Neural cell (in vitro differentiated cells): ENCODE measurements around the gene TGFA. TPM values are rescaled to one million over a fixed set of nuclear protein-coding genes. Genes with fewer than 3 reads are reported as not detected.

ENCODE experiments used
- H2AFZ ChIP-seq: fragments of 200-600, 300-800 bp; sonication (generic), shearing (Covaris generic); 2 replicates; pipeline ENCODE4 v1.6.0; 2014; ENCODE audit warnings: low read depth, mild to moderate bottlenecking, antibody characterized with exemption, low read length, moderate library complexity
- H3F3A ChIP-seq: fragments of 200-600 bp; shearing (Covaris generic); 2 replicates; pipeline ENCODE4 v1.6.1; 2016; ENCODE audit warnings: mild to moderate bottlenecking, moderate library complexity, mixed read lengths, antibody characterized with exemption, low read length; ENCODE audit not compliant: insufficient read depth, poor library complexity, severe bottlenecking
- H3K27ac ChIP-seq: fragments of 200-600, 300-800 bp; sonication (generic), shearing (Covaris generic); 2 replicates; pipeline ENCODE4 v1.5.1; 2014; ENCODE audit warnings: mild to moderate bottlenecking, low read length, moderate library complexity
- H3K27me3 ChIP-seq: fragments of 300-800, 200-600 bp; sonication (generic), shearing (Covaris generic); 2 replicates; pipeline ENCODE4 v1.6.0; 2014; ENCODE audit warnings: mild to moderate bottlenecking, low read depth, low read length, moderate library complexity; ENCODE audit not compliant: insufficient read depth
- H3K36me3 ChIP-seq: fragments of 300-800, 200-600 bp; sonication (generic), shearing (Covaris generic); 2 replicates; pipeline ENCODE4 v1.5.1; 2014; ENCODE audit warnings: mild to moderate bottlenecking, antibody characterized with exemption, low read length, moderate library complexity; ENCODE audit not compliant: insufficient read depth
- H3K4me2 ChIP-seq: fragments of 300-800, 200-600 bp; sonication (generic), shearing (Covaris generic); 2 replicates; pipeline ENCODE4 v1.6.0; 2014; ENCODE audit warnings: mild to moderate bottlenecking, low read length
- H3K4me3 ChIP-seq: fragments of 300-800, 200-600 bp; sonication (generic), shearing (Covaris generic); 2 replicates; pipeline ENCODE4 v1.5.1; 2014; ENCODE audit warnings: mild to moderate bottlenecking, low read length, moderate library complexity
- H3K79me2 ChIP-seq: fragments of 200-600 bp; shearing (Covaris generic); replicated peaks from 2 replicates; pipeline ENCODE4 v1.6.0; 2014; ENCODE audit warnings: mild to moderate bottlenecking, low read length, moderate library complexity; ENCODE audit not compliant: insufficient read depth
- H3K9ac ChIP-seq: fragments of 300-800, 200-600 bp; sonication (generic), shearing (Covaris generic); 2 replicates; pipeline ENCODE4 v1.6.1; 2016; ENCODE audit warnings: mild to moderate bottlenecking, low read length, mixed read lengths
- H3K9me2 ChIP-seq: fragments of 200-600 bp; shearing (Covaris generic); 2 replicates; pipeline ENCODE4 v1.6.1; 2016; ENCODE audit warnings: mild to moderate bottlenecking, low read length, mixed read lengths; ENCODE audit not compliant: insufficient read depth
- H3K9me3 ChIP-seq: fragments of 200-600, 300-800 bp; sonication (generic), shearing (Covaris generic); 2 replicates; pipeline ENCODE4 v1.6.1; 2016; ENCODE audit warnings: mild to moderate bottlenecking, mixed run types, low read length, moderate library complexity, mixed read lengths
- H4K20me1 ChIP-seq: fragments of 200-600 bp; shearing (Covaris generic); 2 replicates; pipeline ENCODE4 v1.6.1; 2016; ENCODE audit warnings: mild to moderate bottlenecking, mixed run types; ENCODE audit not compliant: insufficient read depth
- EP300 ChIP-seq: fragments of 450-650 bp; conservative IDR thresholded peaks from 2 replicates; pipeline ENCODE4 v1.6.1; 2014; ENCODE audit warnings: antibody characterized with exemption, mild to moderate bottlenecking, moderate library complexity; ENCODE audit not compliant: poor library complexity, severe bottlenecking
- EZH2 ChIP-seq: fragments of 200-600, 300-800 bp; shearing (Covaris generic), sonication (generic); IDR thresholded peaks from 2 replicates; pipeline ENCODE4 v1.6.1; 2014; ENCODE audit warnings: antibody characterized with exemption, low read length, borderline replicate concordance, mild to moderate bottlenecking; ENCODE audit not compliant: insufficient read depth, poor library complexity, severe bottlenecking
- MXI1 ChIP-seq: fragments of 450-650 bp; conservative IDR thresholded peaks from 2 replicates; pipeline ENCODE4 v1.6.1; 2014; ENCODE audit warnings: antibody characterized with exemption, mild to moderate bottlenecking; ENCODE audit not compliant: poor library complexity, severe bottlenecking
- POLR2AphosphoS5 ChIP-seq: IDR thresholded peaks from 2 replicates; pipeline ENCODE4 v1.6.1; 2012
- RAD21 ChIP-seq: fragments of 450-650 bp; conservative IDR thresholded peaks from 2 replicates; pipeline ENCODE4 v1.6.1; 2014; ENCODE audit warnings: antibody characterized with exemption, mild to moderate bottlenecking, moderate library complexity
- SMC3 ChIP-seq: fragments of 450-650 bp; conservative IDR thresholded peaks from 2 replicates; pipeline ENCODE4 v1.6.1; 2014; ENCODE audit warnings: antibody characterized with exemption, mild to moderate bottlenecking, moderate library complexity; ENCODE audit not compliant: poor library complexity
- TAF1 ChIP-seq: IDR thresholded peaks from 2 replicates; pipeline ENCODE4 v1.6.1; 2012; ENCODE audit warnings: low read depth
- polyA plus RNA-seq: library from polyadenylated mRNA; depleted of rRNA; stranded (reverse); fragments of >200 nt; gene quantifications from 2 replicates; pipeline ENCODE4 v1.2.3, GENCODE V29; 2014
- TF ChIP-seq, protein P1 (sequence below): fragments of 450-650 bp; IDR thresholded peaks from 2 replicates; pipeline ENCODE4 v1.5.1; 2014; ENCODE audit warnings: antibody characterized with exemption, mild to moderate bottlenecking, moderate library complexity; ENCODE audit not compliant: poor library complexity, severe bottlenecking
- TF ChIP-seq, protein P2 (sequence below): IDR thresholded peaks from 2 replicates; pipeline ENCODE4 v1.6.1; 2012; ENCODE audit warnings: borderline replicate concordance

The TGFA gene
- polyA plus RNA-seq, 1 donor from 2014 or later: 0.85 TPM

DNA sequence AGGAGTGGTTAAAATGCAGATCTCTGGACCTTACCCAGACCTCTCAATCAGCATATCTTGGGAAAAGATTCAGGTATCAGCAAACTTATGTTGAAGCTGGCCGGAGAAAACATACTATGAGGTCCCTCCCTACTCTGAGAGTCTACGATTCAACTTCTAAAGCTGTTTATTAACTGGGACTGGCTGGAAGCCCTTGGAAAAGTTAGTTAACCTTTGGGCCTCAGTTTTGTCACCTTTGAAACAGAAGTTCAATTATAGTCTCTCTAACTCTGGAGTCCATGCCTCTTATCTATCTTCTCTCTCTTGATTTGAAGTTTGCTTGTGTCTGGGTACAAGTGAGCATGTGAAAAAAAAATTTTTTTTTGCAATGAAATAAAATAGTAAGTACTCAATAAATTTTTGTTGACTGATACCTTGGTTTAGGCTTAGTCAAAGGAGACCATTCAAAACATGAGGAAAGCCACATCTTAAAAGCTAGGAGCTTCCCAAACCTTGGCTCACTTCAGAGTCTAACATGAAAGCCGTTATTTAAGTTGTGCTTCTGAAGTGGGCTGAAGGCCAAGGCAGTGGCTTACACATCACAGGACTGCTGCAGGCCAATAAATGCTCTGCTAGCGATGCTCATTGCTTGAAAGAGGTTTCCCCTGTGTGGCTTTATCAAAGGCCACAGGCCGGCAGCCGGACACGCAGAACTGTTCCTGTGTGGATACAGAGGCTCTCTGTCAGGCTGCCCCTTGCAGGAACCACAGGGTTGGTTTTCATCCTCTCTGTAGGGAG lies 141.1 kb downstream of the TGFA start:
- Histone ChIP-seq H3K4me3 (no peak overlapping the region), H3K9me2 (no peaks in the 10 kb centered on the region), H3K27ac (no peak overlapping the region), H3F3A (no peaks in the 10 kb centered on the region), H3K9ac (no peak overlapping the region), H3K79me2 (no peaks in the 10 kb centered on the region), H3K4me2 (no peak overlapping the region), H3K36me3 (no peaks in the 10 kb centered on the region), H3K9me3 (no peaks in the 10 kb centered on the region), H3K27me3 (no peaks in the 10 kb centered on the region), H2AFZ (no peak overlapping the region), H4K20me1 (no peaks in the 10 kb centered on the region)
- TF ChIP-seq, protein P1, sequence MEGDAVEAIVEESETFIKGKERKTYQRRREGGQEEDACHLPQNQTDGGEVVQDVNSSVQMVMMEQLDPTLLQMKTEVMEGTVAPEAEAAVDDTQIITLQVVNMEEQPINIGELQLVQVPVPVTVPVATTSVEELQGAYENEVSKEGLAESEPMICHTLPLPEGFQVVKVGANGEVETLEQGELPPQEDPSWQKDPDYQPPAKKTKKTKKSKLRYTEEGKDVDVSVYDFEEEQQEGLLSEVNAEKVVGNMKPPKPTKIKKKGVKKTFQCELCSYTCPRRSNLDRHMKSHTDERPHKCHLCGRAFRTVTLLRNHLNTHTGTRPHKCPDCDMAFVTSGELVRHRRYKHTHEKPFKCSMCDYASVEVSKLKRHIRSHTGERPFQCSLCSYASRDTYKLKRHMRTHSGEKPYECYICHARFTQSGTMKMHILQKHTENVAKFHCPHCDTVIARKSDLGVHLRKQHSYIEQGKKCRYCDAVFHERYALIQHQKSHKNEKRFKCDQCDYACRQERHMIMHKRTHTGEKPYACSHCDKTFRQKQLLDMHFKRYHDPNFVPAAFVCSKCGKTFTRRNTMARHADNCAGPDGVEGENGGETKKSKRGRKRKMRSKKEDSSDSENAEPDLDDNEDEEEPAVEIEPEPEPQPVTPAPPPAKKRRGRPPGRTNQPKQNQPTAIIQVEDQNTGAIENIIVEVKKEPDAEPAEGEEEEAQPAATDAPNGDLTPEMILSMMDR: no peak
- no peak for TF ChIP-seq TAF1
- TF ChIP-seq RAD21: no peak
- TF ChIP-seq, protein P2, sequence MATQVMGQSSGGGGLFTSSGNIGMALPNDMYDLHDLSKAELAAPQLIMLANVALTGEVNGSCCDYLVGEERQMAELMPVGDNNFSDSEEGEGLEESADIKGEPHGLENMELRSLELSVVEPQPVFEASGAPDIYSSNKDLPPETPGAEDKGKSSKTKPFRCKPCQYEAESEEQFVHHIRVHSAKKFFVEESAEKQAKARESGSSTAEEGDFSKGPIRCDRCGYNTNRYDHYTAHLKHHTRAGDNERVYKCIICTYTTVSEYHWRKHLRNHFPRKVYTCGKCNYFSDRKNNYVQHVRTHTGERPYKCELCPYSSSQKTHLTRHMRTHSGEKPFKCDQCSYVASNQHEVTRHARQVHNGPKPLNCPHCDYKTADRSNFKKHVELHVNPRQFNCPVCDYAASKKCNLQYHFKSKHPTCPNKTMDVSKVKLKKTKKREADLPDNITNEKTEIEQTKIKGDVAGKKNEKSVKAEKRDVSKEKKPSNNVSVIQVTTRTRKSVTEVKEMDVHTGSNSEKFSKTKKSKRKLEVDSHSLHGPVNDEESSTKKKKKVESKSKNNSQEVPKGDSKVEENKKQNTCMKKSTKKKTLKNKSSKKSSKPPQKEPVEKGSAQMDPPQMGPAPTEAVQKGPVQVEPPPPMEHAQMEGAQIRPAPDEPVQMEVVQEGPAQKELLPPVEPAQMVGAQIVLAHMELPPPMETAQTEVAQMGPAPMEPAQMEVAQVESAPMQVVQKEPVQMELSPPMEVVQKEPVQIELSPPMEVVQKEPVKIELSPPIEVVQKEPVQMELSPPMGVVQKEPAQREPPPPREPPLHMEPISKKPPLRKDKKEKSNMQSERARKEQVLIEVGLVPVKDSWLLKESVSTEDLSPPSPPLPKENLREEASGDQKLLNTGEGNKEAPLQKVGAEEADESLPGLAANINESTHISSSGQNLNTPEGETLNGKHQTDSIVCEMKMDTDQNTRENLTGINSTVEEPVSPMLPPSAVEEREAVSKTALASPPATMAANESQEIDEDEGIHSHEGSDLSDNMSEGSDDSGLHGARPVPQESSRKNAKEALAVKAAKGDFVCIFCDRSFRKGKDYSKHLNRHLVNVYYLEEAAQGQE: no peak
- TF ChIP-seq MXI1: no peak
- TF ChIP-seq EZH2: no peak
- TF ChIP-seq POLR2AphosphoS5: no peak
- TF ChIP-seq SMC3: no peak
- no peak for TF ChIP-seq EP300

DNA sequence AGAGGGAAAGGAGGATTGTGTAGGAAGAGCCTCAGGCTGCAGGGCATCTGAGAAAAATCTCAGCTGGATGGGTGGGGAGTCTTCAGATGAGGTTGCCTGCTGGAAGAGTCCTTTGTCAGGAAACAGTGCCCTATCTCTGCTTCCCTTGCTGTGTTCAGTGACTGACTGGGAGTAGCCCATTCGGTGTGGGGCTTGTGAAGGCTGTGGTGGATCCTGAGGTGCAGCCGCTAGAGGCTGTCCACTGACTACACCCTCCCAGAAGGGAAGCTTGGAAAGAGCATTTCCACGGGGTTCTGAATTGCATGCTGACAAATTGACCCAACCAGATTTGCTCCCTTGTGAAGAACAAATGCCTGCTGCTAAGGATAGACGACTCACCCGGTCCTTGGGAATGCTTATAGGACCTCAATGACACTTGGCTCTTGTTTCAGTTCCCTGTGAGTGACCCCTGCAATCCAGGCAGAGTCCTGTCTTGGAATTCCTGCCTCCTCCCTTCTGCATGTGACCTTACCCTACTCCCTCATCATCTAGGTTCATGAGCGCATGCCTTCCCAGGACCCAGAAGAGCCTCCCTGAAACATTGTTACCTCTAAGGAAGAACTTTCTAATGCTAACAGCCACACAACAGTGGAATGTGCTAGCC lies 142.0 kb downstream of the TGFA start:
- H3K36me3 ChIP-seq: no peaks in the 10 kb centered on the region
- H4K20me1 ChIP-seq: no peaks in the 10 kb centered on the region
- no peaks in the 10 kb centered on the region for H3F3A ChIP-seq
- TF ChIP-seq, protein P2: no peak
- TF ChIP-seq POLR2AphosphoS5 (no peak), TAF1 (no peak), EP300 (no peak)
- no peaks in the 10 kb centered on the region for H3K9me3 ChIP-seq
- no peak overlapping the region for H3K4me2 ChIP-seq
- H3K4me3 ChIP-seq: no peak overlapping the region
- H2AFZ ChIP-seq: no peak overlapping the region
- H3K9me2 ChIP-seq: no peaks in the 10 kb centered on the region
- no peaks in the 10 kb centered on the region for H3K27me3 ChIP-seq
- no peak overlapping the region for H3K9ac ChIP-seq
- H3K79me2 ChIP-seq: no peaks in the 10 kb centered on the region
- H3K27ac ChIP-seq: no peak overlapping the region
